ENCODE results near the gene PODXL.

Gene PODXL

GRCh38 chr7:131554880-131555516 is 1.4 kb downstream of the PODXL start:
- Histone ChIP-seq H3K27ac (ENCODE audit: low read depth, low read length, poor library complexity, severe bottlenecking) (no peak overlapping the region), H4K20me1 (ENCODE audit: insufficient read depth, low read length) (no peaks in the 10 kb centered on the region), H2AFZ (ENCODE audit: low read length) (no peak overlapping the region)

GRCh38 chr7:131553931-131554330 is 2.5 kb downstream of the PODXL start:
- H3K79me2 ChIP-seq (ENCODE audit: insufficient read depth, low read length), result no peaks in the 10 kb centered on the region
- H2AFZ ChIP-seq (ENCODE audit: low read length), result no peak overlapping the region
- no peaks in the 10 kb centered on the region for H4K20me1 ChIP-seq (ENCODE audit: insufficient read depth, low read length)
- no peak overlapping the region for H3K4me2 ChIP-seq (ENCODE audit: low read length)
- H3K27ac ChIP-seq (ENCODE audit: low read depth, low read length, poor library complexity, severe bottlenecking), result no peak overlapping the region
- H3K9ac ChIP-seq (ENCODE audit: low read length), result no peak overlapping the region
- H3K27me3 ChIP-seq (ENCODE audit: insufficient read depth, low read length), result peaks cover 18% of the 10 kb centered on the region
- TF ChIP-seq CTCF (IDR thresholded peaks at IDR 0.05; ENCODE audit: low read length) (no peak), EZH2 (IDR thresholded peaks at IDR 0.05; ENCODE audit: borderline replicate concordance, low read length) (no peak)
- H3K4me1 ChIP-seq (ENCODE audit: insufficient read depth, low read length, severe bottlenecking), result peaks cover 19% of the 10 kb centered on the region
- H3K36me3 ChIP-seq (ENCODE audit: insufficient read depth, low read length), result no peaks in the 10 kb centered on the region
- no peaks in the 10 kb centered on the region for H3K9me2 ChIP-seq (ENCODE audit: low read depth, low read length)
- H3K4me3 ChIP-seq (ENCODE audit: low read depth, low read length, poor library complexity, severe bottlenecking), result no peak overlapping the region
- no peaks in the 10 kb centered on the region for H3K9me3 ChIP-seq (ENCODE audit: low read length)
- H3F3A ChIP-seq (ENCODE audit: insufficient read depth, low read length), result no peaks in the 10 kb centered on the region

More at GRCh38 chr7:131554880-131555516, 1.4 kb downstream of the PODXL start:
- H3K9me2 ChIP-seq (ENCODE audit: low read depth, low read length), result no peaks in the 10 kb centered on the region
- no peaks in the 10 kb centered on the region for H3K9me3 ChIP-seq (ENCODE audit: low read length)
- H3F3A ChIP-seq (ENCODE audit: insufficient read depth, low read length), result no peaks in the 10 kb centered on the region
- H3K27me3 ChIP-seq (ENCODE audit: insufficient read depth, low read length), result peaks cover 15% of the 10 kb centered on the region; the same call in 1 of the 2 replicates
- no peaks in the 10 kb centered on the region for H3K79me2 ChIP-seq (ENCODE audit: insufficient read depth, low read length)
- no peak overlapping the region for H3K9ac ChIP-seq (ENCODE audit: low read length)
- H3K36me3 ChIP-seq (ENCODE audit: insufficient read depth, low read length), result no peaks in the 10 kb centered on the region
- H3K4me1 ChIP-seq (ENCODE audit: insufficient read depth, low read length, severe bottlenecking), result peaks cover 19% of the 10 kb centered on the region
- H3K4me2 ChIP-seq (ENCODE audit: low read length), result peak overlapping the region; percentile 75
- TF ChIP-seq EZH2 (IDR thresholded peaks at IDR 0.05; ENCODE audit: borderline replicate concordance, low read length), result no peak
- no peak for TF ChIP-seq CTCF (IDR thresholded peaks at IDR 0.05; ENCODE audit: low read length)
- peak overlapping the region; percentile 58 for H3K4me3 ChIP-seq (ENCODE audit: low read depth, low read length, poor library complexity, severe bottlenecking)

- Histone ChIP-seq H3K9ac (ENCODE audit: low read length) (no peak overlapping the region), H3K27ac (ENCODE audit: low read depth, low read length, poor library complexity, severe bottlenecking) (no peak overlapping the region), H3K79me2 (ENCODE audit: insufficient read depth, low read length) (no peaks in the 10 kb centered on the region), H3K4me2 (ENCODE audit: low read length) (no peak overlapping the region), H3K4me3 (ENCODE audit: low read depth, low read length, poor library complexity, severe bottlenecking) (no peak overlapping the region), H2AFZ (ENCODE audit: low read length) (no peak overlapping the region), H3K36me3 (ENCODE audit: insufficient read depth, low read length) (no peaks in the 10 kb centered on the region), H3K27me3 (ENCODE audit: insufficient read depth, low read length) (peaks cover 19% of the 10 kb centered on the region), H3K4me1 (ENCODE audit: insufficient read depth, low read length, severe bottlenecking) (peaks cover 16% of the 10 kb centered on the region), H3K9me2 (ENCODE audit: low read depth, low read length) (no peaks in the 10 kb centered on the region), H3F3A (ENCODE audit: insufficient read depth, low read length) (no peaks in the 10 kb centered on the region), H3K9me3 (ENCODE audit: low read length) (no peaks in the 10 kb centered on the region), H4K20me1 (ENCODE audit: insufficient read depth, low read length) (no peaks in the 10 kb centered on the region)
- no peak for TF ChIP-seq EZH2 (IDR thresholded peaks at IDR 0.05; ENCODE audit: borderline replicate concordance, low read length)
- TF ChIP-seq CTCF (IDR thresholded peaks at IDR 0.05; ENCODE audit: low read length), result no peak
These were observed 4.4 kb downstream of the PODXL start for GRCh38 chr7:131552053-131552452.
